GM23248 (cell line): Measurements from ENCODE around the gene MYCN. TPM values are rescaled to one million over a fixed set of nuclear protein-coding genes. Genes with fewer than 3 reads are reported as not detected.

Experiments
- DNase-seq: peaks from one replicate; pipeline ENCODE4 v3.0.0-alpha.2; 2015
- H2AFZ ChIP-seq: fragments of 200-600 bp; sonication (generic); 2 replicates; pipeline ENCODE4 v1.6.1; 2016; ENCODE audit warnings: antibody characterized with exemption
- H3F3A ChIP-seq: fragments of 200-600 bp; sonication (generic); 2 replicates; pipeline ENCODE4 v1.6.1; 2016; ENCODE audit warnings: mild to moderate bottlenecking, antibody characterized with exemption, mixed run types; ENCODE audit not compliant: insufficient read depth
- H3K27ac ChIP-seq: fragments of 200-600 bp; sonication (generic); 2 replicates; pipeline ENCODE4 v1.5.1; 2016; ENCODE audit warnings: mild to moderate bottlenecking
- H3K27me3 ChIP-seq: fragments of 200-600 bp; sonication (generic); replicated peaks from 2 replicates; pipeline ENCODE4 v1.6.1; 2016; ENCODE audit warnings: mild to moderate bottlenecking; ENCODE audit not compliant: insufficient read depth
- H3K36me3 ChIP-seq: fragments of 200-600 bp; sonication (generic); 2 replicates; pipeline ENCODE4 v1.6.1; 2016; ENCODE audit warnings: low read depth, mild to moderate bottlenecking
- H3K4me1 ChIP-seq: fragments of 200-600 bp; sonication (generic); 2 replicates; pipeline ENCODE4 v1.6.1; 2016; ENCODE audit warnings: mild to moderate bottlenecking; ENCODE audit not compliant: insufficient read depth
- H3K4me2 ChIP-seq: fragments of 200-600 bp; sonication (generic); one replicate; pipeline ENCODE4 v1.6.1; 2016; ENCODE audit warnings: mild to moderate bottlenecking; ENCODE audit not compliant: unreplicated experiment
- H3K4me3 ChIP-seq: fragments of 200-600 bp; sonication (generic); 2 replicates; pipeline ENCODE4 v1.5.1; 2016; ENCODE audit warnings: mild to moderate bottlenecking
- H3K79me2 ChIP-seq: fragments of 200-600 bp; sonication (generic); 2 replicates; pipeline ENCODE4 v1.6.1; 2016; ENCODE audit warnings: mild to moderate bottlenecking; ENCODE audit not compliant: insufficient read depth
- H3K9ac ChIP-seq: fragments of 200-600 bp; sonication (generic); 2 replicates; pipeline ENCODE4 v1.6.1; 2016; ENCODE audit warnings: mild to moderate bottlenecking
- H3K9me2 ChIP-seq: fragments of 200-600 bp; sonication (generic); 2 replicates; pipeline ENCODE4 v1.6.1; 2016; ENCODE audit warnings: mixed run types, mild to moderate bottlenecking, moderate library complexity; ENCODE audit not compliant: insufficient read depth
- H3K9me3 ChIP-seq: fragments of 200-600 bp; sonication (generic); one replicate; pipeline ENCODE4 v1.6.1; 2017; ENCODE audit warnings: low read depth
- H4K20me1 ChIP-seq: fragments of 200-600 bp; sonication (generic); 2 replicates; pipeline ENCODE4 v1.6.0; 2016; ENCODE audit not compliant: insufficient read depth
- EZH2 ChIP-seq: fragments of 200-600 bp; sonication (generic); IDR thresholded peaks from 2 replicates; pipeline ENCODE4 v1.6.1; 2018; ENCODE audit warnings: antibody characterized with exemption, mild to moderate bottlenecking; ENCODE audit not compliant: insufficient read depth, poor library complexity, severe bottlenecking
- EZH2phosphoT487 ChIP-seq: fragments of 200-600 bp; sonication (generic); IDR thresholded peaks from 2 replicates; pipeline ENCODE4 v1.6.1; 2018; ENCODE audit warnings: antibody characterized with exemption, moderate library complexity, mild to moderate bottlenecking, low read depth; ENCODE audit not compliant: insufficient read depth
- WGBS, 2 experiments: methylation state at CpG; one replicate each; pipeline ENCODE4 v1.1.6; 2015 to 2017; ENCODE audit warnings: low lambda C conversion rate in 2 of 2, low coverage in 1 of 2; ENCODE audit errors: missing lambda C conversion rate in 2 of 2; 5-methylcytosine and 5-hydroxymethylcytosine counted together
- in situ Hi-C: fragments of 300-500 bp; cut with MboI; formaldehyde crosslinking; loops from 2 replicates; pipeline ENCODE4 v1.15.0; 2020
- polyA plus RNA-seq: library from polyadenylated mRNA; unstranded; fragments of >200 nt; fragmentation: Nextera tagmentation; extraction: Ambion mirVana; gene quantifications from 2 replicates; pipeline ENCODE4 v1.2.1, GENCODE V29; 2016
- total RNA-seq: library from RNA; depleted of rRNA; stranded (reverse); fragments of >200 nt; shearing (Covaris generic); gene quantifications from 2 replicates; pipeline ENCODE4 v1.2.3, GENCODE V29; 2014

Gene MYCN
- total and polyA plus RNA-seq, 2 experiments from 2014 or later: not detected

DNA sequence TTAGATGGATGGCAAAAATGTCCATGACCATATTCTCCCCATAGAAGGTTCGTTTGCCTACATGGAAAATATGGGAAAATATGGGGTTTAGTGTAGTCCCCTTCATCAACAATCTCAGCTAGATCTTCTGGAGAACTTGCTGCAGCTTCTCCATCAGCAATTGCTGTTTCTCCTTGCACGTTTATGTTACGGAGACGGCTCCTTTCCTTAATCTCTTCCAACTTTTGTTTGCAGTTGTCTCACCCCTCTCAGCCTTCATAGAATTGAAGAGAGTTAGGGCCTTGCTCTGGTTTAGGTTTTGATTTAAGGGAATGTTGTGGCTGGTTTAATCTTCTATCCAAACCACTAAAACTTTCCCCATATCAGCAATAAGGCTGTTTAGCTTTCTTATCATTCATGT is 28.9 kb downstream of the MYCN start:
- Histone ChIP-seq H3K9ac (no peak overlapping the region), H2AFZ (no peak overlapping the region), H4K20me1 (no peaks in the 10 kb centered on the region), H3K79me2 (no peaks in the 10 kb centered on the region), H3K4me2 (no peak overlapping the region), H3K36me3 (no peaks in the 10 kb centered on the region), H3K27ac (no peak overlapping the region), H3K9me3 (no peaks in the 10 kb centered on the region), H3F3A (no peaks in the 10 kb centered on the region), H3K9me2 (no peaks in the 10 kb centered on the region), H3K4me1 (no peaks in the 10 kb centered on the region), H3K27me3 (no peaks in the 10 kb centered on the region), H3K4me3 (no peak overlapping the region)
- TF ChIP-seq EZH2phosphoT487 (no peak), EZH2 (no peak)
- no peak for DNase-seq
- in situ Hi-C loops: no loop called here
- WGBS, 2 experiments: 54% methylated on average over 4 of the region's 4 CpGs

DNA sequence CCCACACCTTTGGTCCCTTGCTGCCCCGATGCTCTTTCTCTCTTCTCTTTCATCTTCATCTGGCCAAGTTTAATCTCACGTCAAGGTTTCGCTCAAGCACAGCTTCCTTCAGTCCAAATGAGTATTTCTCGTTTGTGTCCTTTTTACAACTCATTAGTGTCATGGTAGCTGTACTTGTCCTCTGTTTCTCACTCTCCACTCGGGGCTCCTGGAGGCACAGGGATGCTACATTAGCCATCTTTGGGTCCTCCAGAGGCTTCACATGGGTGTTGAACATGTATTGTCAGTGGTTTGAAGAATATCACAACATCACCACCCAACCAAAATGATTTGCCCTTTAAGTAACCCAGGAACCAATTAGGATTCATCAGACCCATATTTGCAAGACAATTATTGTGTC is 30.4 kb downstream of the MYCN start:
- WGBS, 2 experiments: 11 to 15% methylated on average over 5 of the region's 5 CpGs
- H3K4me1 ChIP-seq: no peaks in the 10 kb centered on the region
- no peaks in the 10 kb centered on the region for H3K36me3 ChIP-seq
- H3K27me3 ChIP-seq: no peaks in the 10 kb centered on the region
- no peaks in the 10 kb centered on the region for H4K20me1 ChIP-seq
- no peaks in the 10 kb centered on the region for H3K9me2 ChIP-seq
- H3K9me3 ChIP-seq: no peaks in the 10 kb centered on the region
- no peaks in the 10 kb centered on the region for H3F3A ChIP-seq
- in situ Hi-C loops: no loop called here
- no peak overlapping the region for H3K27ac ChIP-seq
- H3K79me2 ChIP-seq: no peaks in the 10 kb centered on the region
- H3K4me2 ChIP-seq: no peak overlapping the region
- no peak for DNase-seq
- no peak overlapping the region for H3K4me3 ChIP-seq
- H2AFZ ChIP-seq: no peak overlapping the region
- no peak for TF ChIP-seq EZH2
- no peak for TF ChIP-seq EZH2phosphoT487
- no peak overlapping the region for H3K9ac ChIP-seq

DNA sequence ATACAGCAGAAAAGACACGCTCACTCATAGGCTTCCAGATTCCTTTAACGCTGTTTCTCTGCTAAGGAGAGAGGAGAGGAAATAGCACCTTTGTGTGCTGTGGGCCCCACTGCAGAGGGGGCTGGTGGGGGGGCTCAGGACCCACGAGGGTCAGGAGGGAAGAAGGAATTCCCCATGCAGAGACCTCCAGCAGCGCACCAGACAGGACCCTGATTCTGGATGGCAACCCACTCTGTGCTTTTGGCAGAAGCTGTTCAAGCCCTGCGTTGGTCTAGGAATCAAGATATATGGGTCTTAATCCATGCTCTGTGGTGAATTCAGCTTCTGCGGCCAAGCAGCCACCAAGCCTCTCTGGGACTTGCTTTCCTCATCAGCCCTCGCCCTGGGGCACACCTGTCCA is 31.0 kb downstream of the MYCN start:
- H3K9me2 ChIP-seq: no peaks in the 10 kb centered on the region
- TF ChIP-seq EZH2phosphoT487 (no peak), EZH2 (no peak)

DNA sequence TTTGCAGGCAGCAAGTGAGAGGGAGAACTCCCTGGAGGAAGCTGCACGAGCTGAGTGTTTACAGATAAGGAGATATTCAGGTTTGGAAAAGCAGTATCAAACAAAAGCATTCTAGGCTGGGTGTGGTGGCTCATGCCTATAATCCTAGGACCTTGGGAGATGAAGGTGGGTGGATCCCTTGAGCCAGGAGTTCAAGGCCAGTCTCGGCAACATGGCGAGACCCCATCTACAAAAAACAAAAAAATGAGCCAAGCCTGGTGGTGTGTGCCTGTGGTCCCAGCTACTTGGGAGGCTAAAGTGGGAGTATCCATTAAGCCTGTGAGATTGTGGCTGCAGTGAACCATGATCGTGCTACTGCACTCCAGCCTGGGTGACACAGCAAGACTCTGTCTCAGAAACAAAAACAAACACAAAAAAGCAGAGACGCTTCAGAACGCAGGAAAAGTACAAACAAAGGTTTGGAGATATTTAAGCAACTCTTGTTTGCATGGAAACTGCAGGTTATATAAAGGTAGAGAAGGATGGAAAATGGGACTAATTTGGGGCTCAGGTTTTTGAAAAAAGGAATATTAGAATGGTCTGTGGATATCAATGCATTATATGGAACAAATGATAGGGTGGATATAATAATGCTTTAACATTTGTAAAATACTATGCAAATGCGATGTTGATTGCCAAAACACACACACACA is 31.6 kb downstream of the MYCN start:
- Histone ChIP-seq H4K20me1 (no peaks in the 10 kb centered on the region), H3K9ac (no peak overlapping the region), H3K9me3 (no peaks in the 10 kb centered on the region), H3F3A (no peaks in the 10 kb centered on the region), H3K27ac (no peak overlapping the region), H3K36me3 (no peaks in the 10 kb centered on the region), H3K9me2 (no peaks in the 10 kb centered on the region), H3K4me3 (no peak overlapping the region), H2AFZ (no peak overlapping the region), H3K4me2 (no peak overlapping the region), H3K79me2 (no peaks in the 10 kb centered on the region), H3K4me1 (no peaks in the 10 kb centered on the region), H3K27me3 (no peaks in the 10 kb centered on the region)
- no peak for DNase-seq
- 24% methylated on average over 7 of the region's 7 CpGs for WGBS, 2 experiments
- TF ChIP-seq EZH2 (no peak), EZH2phosphoT487 (no peak)
- in situ Hi-C loops: no loop called here

More for the DNA sequence above, 31.0 kb downstream of the MYCN start:
- no peaks in the 10 kb centered on the region for H3K36me3 ChIP-seq
- H4K20me1 ChIP-seq: no peaks in the 10 kb centered on the region
- no peak overlapping the region for H3K9ac ChIP-seq
- no peak overlapping the region for H3K4me2 ChIP-seq
- no peaks in the 10 kb centered on the region for H3K27me3 ChIP-seq
- no peaks in the 10 kb centered on the region for H3K9me3 ChIP-seq
- H2AFZ ChIP-seq: no peak overlapping the region
- H3K79me2 ChIP-seq: no peaks in the 10 kb centered on the region
- H3K4me1 ChIP-seq: no peaks in the 10 kb centered on the region
- H3K4me3 ChIP-seq: no peak overlapping the region
- no peaks in the 10 kb centered on the region for H3F3A ChIP-seq
- in situ Hi-C loops: no loop called here
- no peak for DNase-seq
- WGBS, 2 experiments: 8 to 16% methylated on average over 6 to 7 of the region's 7 CpGs
- H3K27ac ChIP-seq: no peak overlapping the region
